Left kidney (tissue), 8 donors: ENCODE results near the gene COQ8B. TPM values are rescaled to one million over a fixed set of nuclear protein-coding genes. Genes with fewer than 3 reads are reported as not detected.
"Not testable (repeated sequence)": the region's sequence is repeated elsewhere in the genome, so short reads cannot be mapped to it uniquely, and the experiment has no call there.

Experiments
- DNase-seq: peaks from one replicate; pipeline ENCODE4 v3.0.0-alpha.2; 2013
- long read RNA-seq, 8 donors: transcript quantifications; one replicate each; lab custom pipeline, GENCODE V29; 2026
- polyA plus RNA-seq: library from polyadenylated mRNA; unstranded; fragments of 120-200 nt; gene quantifications from one replicate; pipeline ENCODE4 v1.2.1, GENCODE V29; 2013; ENCODE audit not compliant: insufficient read length

The COQ8B gene
- polyA plus RNA-seq, result 30.3 TPM
- long read RNA-seq, donor 1, partial matches to known transcripts, result 11 of 14 reads
- long read RNA-seq, donor 1, other reads (novel, unspliced or antisense), result 0 of 14 reads
- long read RNA-seq, donor 2, partial matches to known transcripts, result 0 of 13 reads
- long read RNA-seq, donor 2, other reads (novel, unspliced or antisense), result 12 of 13 reads
- long read RNA-seq, donor 3, partial matches to known transcripts, result 0 of 3 reads
- long read RNA-seq, donor 3, other reads (novel, unspliced or antisense), result 0 of 3 reads
- long read RNA-seq, donor 4, result 0 reads
- long read RNA-seq, donor 5, partial matches to known transcripts, result 37 of 45 reads
- long read RNA-seq, donor 5, other reads (novel, unspliced or antisense), result 8 of 45 reads
- long read RNA-seq, donor 6, partial matches to known transcripts, result 0 of 2 reads
- long read RNA-seq, donor 6, other reads (novel, unspliced or antisense), result 0 of 2 reads
- long read RNA-seq, donor 7, partial matches to known transcripts, result 27 of 29 reads
- long read RNA-seq, donor 7, other reads (novel, unspliced or antisense), result 0 of 29 reads
- long read RNA-seq, donor 8, partial matches to known transcripts, result 0 of 1 reads
- long read RNA-seq, donor 8, other reads (novel, unspliced or antisense), result 0 of 1 reads

GRCh38 chr19:40716482-40717324 is at the start of gene COQ8B, which contains the start of gene ITPKC:
Gene COQ8B, minus strand, starts transcription at chr19:40716886. Its CDS starts 2,254 bp downstream, at chr19:40714632.
Gene ITPKC, plus strand, starts transcription at chr19:40717112. Its CDS starts 24 bp downstream, at chr19:40717136.
- peak; percentile 100 for DNase-seq

- DNase-seq, result not testable (repeated sequence)
Observed at GRCh38 chr19:40766385-40766784, 49.7 kb upstream of the COQ8B start.

DNA sequence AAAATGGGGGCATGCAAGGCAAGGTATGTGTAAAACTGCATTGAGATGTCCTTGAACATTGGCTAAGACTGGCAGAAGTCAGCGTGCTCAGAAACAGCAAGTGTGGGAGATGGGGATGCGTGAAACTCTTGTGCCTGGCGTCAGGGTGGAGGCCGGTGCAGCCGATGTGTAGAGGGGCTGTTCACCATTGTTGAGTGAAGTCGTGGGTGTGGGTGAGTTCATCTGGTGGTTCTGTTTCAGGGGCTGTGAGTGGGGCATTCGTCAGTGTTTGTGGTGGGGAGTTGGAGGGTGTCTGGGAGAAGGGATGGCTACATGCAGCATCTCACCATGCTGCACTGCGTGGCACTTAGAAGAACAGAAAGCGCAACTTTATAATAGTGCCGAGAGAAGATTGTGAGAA is 47.3 kb upstream of the COQ8B start:
- no peak for DNase-seq

DNA sequence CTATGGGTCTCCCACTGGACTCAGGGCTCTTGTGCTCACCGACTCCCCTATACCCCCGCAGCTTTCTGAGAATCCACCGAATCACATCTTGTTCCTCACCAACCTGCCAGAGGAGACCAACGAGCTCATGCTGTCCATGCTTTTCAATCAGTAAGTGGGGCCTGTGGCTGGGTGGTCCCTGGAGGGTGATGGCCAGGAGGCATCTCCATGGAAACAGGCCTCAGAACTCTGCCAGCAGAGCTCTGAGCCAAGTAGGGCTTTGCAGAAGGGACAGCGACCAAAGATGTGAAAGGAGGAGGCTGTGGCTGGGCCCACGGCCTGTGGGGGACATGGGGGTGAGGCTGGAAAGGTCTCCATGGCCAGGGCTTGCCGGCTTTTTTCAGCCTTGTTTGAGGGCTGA is 46.8 kb upstream of the COQ8B start:
- DNase-seq, result no peak

DNA sequence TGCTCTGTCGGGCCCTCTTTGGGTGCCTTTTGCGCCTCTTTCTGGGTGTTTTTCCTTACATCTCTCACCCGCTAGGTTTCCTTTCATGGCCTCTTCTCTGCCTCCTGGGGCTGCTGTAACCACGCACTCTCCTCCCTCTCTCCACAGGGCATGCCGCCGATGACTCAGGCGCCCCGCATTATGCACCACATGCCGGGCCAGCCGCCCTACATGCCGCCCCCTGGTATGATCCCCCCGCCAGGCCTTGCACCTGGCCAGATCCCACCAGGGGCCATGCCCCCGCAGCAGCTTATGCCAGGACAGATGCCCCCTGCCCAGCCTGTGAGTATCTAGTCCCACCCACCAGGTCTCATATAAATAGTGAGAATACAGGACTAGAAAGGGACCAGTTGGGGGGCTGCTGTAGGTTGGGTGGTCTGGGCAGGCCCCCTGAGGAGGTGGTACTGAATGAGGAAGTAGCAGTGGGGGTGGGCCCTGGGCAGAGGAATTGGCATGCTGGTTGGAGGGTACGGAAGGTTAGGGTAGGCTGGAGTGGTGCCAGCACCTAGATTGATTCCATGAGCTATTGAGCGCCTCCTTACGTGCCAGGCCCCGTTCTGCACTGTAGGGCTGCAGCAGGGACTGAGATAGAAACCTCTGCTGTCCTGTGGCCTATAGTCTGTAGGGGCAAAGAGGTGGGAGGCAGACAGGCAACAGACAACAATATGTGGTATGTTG is 46.2 kb upstream of the COQ8B start:
- no peak for DNase-seq

- DNase-seq, result no peak
Observed at GRCh38 chr19:40759352-40759751, 42.7 kb upstream of the COQ8B start.

DNA sequence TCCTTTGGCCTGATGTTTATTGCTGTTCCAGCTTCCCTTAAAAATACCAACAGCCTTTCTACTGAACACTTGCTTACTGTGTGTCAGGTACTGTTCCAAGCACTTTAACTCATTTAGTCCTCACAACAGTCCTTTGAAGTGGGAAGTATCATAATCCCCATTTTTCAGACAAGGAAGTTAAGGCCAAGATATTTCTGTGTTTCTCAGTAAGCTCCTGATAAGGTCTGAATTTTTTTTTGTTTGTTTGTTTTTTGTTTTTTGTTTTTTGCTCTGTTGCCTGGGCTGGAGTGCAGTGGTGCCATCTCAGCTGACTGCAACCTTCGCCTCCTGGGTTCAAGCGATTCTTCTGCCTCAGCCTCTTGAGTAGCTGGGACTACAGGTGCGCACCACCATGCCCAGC is 41.8 kb upstream of the COQ8B start:
- no peak for DNase-seq

- no peak for DNase-seq
Observed at GRCh38 chr19:40756502-40757110, 39.9 kb upstream of the COQ8B start.

GRCh38 chr19:40755791-40756190 is 39.1 kb upstream of the COQ8B start:
- DNase-seq, result no peak

DNA sequence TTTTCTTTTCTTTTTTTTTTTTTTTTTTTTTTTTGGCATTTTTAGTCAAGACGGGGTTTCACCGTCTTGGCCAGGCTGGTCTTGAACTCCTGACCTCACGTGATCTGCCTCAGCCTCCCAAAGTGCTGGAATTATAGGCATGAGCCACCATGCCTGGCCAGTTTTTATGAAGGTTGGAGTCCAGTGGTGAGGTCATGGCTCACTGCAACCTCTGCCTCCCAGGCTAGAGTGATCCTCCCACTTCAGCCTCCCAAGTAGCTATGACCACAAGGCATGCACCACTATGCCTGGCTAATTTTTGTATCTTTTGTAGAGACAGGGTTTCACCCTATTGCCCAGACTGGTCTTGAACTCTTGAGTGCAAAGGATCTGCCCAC is 38.5 kb upstream of the COQ8B start:
- no peak for DNase-seq

DNA sequence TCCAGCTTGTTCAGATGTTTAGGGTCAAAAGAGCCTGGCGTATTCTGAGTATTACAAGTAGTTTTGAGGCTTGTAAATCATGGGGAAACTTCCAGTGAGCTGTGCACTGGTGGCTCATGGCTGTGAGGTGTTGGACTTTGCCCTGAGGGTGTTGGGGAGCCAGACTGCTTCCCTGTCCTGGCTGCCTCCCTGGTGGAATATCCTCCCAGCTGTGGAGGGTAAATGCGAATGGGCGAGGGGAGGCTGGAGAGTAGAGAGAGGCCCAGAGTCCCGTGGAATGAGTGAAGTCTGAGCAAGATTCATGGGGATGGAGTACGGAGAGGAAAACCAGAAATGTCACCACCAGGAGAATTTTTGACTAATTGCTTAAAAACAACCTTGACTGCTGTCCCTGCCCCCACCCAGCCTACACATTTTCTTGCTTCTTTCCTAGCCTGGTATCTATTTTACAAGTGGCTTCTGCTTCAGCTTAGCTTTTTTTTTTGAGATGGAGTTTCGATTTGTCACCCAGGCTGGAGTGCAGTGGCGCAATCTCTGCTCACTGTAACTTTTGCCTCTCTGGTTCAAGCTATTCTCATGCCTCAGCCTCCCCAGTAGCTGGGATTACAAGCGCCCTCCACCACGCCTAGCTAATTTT is 38.0 kb upstream of the COQ8B start:
- no peak for DNase-seq

DNA sequence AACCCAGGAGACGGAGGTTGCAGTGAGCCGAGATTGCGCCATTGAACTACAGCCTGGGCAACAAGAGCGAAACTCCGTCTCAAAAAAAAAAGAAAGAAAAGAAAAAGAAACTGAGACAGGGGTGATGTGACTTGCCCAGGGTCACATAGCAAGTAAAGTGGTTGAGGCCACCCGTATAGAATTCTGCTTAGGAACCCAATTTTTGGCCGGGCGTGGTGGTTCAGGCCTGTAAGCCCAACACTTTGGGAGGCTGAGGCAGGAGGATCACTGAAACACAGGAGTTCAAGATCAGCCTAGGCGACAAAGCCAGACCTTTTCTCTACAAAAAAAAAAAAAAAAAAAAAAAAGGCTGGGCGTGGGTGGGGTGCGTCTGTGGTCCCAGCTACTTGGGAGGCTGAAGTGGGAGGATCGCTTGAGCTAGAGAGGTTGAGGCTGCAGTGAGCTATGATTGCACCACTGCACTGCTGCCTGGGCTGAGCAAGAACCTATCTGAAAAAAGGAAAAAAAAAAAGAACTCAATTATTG is 35.6 kb upstream of the COQ8B start:
- no peak for DNase-seq

DNA sequence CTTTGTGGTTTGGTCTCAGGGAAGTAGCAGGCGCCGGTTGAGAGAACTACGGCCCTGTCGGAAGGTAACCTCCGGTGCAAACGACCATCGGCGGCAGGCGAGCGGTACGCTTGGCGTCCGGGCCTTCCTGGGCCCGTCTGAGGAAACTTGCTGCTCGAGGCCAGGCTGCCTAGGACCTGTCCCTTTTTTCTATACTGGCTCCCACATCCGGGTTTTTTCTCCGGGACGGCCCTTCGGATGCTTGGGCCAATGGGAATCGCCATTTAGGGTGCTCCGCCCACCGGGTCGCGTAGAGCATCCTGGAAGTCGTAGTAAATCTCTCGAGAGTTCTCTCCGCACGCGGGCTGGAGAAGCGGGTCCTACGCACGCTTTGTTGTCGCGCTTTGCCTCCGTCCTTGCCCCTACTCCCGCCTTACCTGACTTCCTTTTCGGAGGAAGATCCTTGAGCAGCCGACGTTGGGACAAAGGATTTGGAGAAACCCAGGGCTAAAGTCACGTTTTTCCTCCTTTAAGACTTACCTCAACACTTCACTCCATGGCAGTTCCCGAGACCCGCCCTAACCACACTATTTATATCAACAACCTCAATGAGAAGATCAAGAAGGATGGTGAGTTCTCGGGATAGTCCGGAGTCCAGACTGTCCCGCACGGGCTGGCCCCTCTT is 34.3 kb upstream of the COQ8B start, which contains the start of gene SNRPA:
SNRPA (plus strand) TSS at position 330 of the 664 bp plus-strand sequence; CDS start at position 536, 206 bp downstream.
- DNase-seq, result peak; percentile 98

DNA sequence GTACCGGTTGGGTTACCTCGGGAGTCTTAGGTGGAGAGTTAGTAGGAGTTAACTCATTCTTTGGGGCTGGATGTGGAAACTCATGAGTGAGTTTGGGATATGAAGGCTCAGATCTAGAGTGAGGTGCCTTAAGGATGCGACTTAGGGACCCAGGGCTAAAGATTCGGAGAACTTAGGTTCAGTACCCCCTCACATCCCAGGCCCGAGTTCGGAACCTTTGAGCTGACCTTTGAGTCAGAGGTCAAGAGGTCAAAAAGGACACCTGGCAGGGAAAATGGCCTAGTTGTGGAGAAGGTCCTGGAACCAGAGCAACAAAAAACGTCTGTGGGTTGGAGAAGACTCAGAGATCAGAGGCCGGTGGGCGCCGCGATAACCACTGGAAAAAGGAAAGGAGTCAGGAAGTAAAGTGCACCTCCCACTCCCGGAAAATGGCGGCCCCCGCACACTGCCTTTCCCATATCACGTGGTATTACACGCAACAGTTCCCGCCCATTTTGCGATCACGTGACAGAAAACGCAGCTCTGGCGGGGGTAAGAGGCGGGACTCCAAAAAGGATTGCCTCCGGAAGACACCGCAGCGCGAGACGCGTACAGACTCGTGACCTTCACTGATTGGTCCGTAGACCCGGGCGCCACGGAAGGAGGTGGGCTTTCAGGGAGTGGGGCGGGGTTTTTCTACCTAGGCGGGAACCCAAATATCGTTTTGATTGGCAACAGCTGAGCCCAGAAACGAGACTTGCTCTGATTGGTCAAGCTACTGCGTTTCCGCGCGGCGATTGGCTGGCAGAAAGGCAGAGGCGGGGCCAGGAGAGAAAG is 33.6 kb upstream of the COQ8B start, which contains the start of gene ACTMAP:
ACTMAP (minus strand) TSS at position 420 of the 816 bp plus-strand sequence. CDS start 674 bp downstream, outside the sequence.
- peak; percentile 100 for DNase-seq

DNA sequence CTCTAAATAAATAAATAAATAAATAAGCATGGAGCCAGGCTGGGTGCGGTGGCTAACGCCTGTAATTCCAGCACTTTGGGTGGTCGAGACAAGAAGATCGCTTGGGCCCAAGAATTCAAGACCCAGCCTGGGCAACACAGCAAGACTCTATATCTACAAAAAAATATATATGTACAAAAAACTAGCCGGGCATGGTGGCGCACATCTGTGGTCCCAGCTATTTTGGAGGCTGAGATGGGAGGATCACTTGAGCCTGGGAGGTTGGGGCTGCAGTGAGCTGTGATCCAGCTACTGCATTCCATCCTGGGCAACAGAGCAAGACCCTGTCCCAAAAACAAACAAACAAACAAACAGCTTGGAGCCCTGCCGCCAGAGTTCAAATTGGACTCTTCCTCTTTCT is 30.9 kb upstream of the COQ8B start:
- DNase-seq, result no peak

- DNase-seq, result no peak
Observed at GRCh38 chr19:40745402-40745780, 28.7 kb upstream of the COQ8B start.

GRCh38 chr19:40744554-40745401 is 28.1 kb upstream of the COQ8B start:
- DNase-seq, result peak; percentile 10

DNA sequence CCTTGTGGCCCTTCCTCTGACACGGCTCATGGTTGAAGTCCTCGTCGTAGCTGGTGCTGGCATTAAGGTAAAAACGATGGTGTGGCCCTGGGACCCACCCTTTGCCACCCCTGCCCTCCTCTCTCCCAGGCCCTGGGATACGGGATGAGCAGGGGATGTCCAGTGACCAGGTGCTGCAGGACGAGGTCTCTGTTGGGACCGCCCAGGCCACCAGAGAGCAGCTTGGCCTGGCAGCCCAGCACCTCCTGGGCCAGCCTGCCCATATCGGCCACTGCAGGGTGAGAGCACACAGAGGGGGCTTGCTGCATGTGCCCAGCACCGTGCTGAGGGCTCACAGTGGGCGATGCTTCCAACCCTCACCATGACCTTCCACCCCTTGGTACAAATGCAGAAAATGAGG is 27.2 kb upstream of the COQ8B start:
- DNase-seq, result no peak
